Stimulated activated CD8-positive, alpha-beta memory T cell treated with anti-CD3 and anti-CD28 coated beads, Interleukin-15, amount 100 ng/mL, for 24 hours (primary cell): Measurements from ENCODE around the gene TOM1L1.
"Not testable (repeated sequence)": the region's sequence is repeated elsewhere in the genome, so short reads cannot be mapped to it uniquely, and the experiment has no call there.

Source experiments
- DNase-seq: peaks from one replicate; pipeline ENCODE4 v3.0.0-alpha.2; 2020; ENCODE audit warnings: low read depth

Gene TOM1L1, protein sequence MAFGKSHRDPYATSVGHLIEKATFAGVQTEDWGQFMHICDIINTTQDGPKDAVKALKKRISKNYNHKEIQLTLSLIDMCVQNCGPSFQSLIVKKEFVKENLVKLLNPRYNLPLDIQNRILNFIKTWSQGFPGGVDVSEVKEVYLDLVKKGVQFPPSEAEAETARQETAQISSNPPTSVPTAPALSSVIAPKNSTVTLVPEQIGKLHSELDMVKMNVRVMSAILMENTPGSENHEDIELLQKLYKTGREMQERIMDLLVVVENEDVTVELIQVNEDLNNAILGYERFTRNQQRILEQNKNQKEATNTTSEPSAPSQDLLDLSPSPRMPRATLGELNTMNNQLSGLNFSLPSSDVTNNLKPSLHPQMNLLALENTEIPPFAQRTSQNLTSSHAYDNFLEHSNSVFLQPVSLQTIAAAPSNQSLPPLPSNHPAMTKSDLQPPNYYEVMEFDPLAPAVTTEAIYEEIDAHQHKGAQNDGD

DNA sequence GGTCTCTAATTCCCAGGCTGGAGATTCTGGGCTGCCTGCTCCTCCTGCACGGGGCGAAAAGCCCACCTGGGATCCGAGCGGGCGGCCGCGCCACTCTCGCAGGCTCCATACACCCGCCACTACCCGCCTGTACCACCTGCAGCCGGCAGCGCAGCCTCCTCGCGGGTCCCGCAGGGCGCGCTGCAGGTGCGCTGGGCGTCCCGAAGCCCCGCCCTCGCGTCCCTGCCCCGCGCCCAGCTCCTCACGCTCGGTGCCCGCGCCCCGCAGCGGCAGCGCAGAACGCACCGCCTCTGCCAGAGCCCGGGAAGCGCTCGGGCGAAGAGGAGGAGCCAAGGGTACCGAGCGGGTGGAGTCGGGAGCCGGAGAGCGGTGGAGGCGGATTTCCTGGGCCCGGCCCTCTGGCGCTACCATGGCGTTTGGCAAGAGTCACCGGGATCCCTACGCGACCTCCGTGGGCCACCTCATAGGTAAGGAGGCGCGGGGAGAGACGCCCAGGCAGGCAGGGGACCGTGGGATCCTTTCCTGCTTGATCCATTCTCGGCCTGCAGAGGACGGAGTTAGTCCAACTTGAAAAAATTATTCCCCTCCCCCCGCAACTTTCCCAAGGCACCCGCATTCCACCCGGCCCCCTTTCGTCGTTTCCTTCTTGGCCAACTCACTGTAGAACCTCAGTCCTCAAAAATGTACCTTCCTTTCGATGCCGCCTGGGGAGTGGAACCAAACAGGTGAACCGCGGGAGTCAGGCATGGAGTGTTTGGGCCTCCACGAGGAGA, at the start of gene TOM1L1:
TSS of gene TOM1L1 (plus strand) at position 396 of the 773 bp plus-strand sequence. CDS start at position 410, 14 bp downstream.
- no peak for DNase-seq

DNA sequence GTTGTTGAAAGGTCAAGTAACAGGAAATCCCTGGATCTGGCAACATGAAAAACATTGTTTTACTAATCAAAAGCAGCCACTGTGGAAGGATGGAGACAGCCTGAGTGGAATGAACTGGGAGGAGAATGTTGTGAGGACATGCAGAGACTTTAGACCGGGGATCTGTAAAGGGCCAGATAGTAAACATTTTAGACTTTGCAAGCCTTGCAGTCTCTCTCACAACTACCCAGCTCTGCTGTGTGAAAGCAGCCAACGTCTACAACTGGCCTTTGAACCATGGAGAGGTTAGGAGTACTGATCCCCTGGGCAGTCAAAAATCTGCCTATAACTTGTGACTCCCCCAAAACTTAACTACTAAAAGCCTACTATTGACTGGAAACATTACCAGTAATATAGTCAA, 41.5 kb upstream of the TOM1L1 start:
- no peak for DNase-seq

GRCh38 chr17:54860617-54861470, 39.8 kb upstream of the TOM1L1 start:
- no peak for DNase-seq

DNA sequence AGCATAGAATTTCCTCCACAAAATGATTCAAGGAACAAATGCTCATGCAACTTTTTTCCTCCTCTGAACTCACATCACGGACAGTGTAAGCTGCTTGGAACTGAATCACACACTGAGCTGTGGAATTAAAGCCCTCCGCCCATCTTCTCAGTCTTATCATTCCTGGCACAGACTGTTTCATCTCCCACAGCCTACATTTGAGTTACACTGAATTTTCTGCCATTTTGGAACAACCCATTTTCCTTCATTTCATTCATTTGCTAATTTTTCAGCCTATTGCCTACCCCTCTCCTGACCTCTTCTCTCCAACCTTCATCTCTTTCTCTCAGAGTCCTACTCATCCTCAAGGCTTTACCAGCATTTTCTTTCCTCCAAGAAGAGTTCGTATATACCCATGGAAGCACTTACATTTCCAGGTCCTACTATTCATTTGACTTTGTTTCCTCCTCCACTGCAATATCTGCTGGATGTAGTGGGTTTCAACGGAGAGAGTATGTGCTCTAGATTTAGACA, 39.1 kb upstream of the TOM1L1 start:
- no peak for DNase-seq

DNA sequence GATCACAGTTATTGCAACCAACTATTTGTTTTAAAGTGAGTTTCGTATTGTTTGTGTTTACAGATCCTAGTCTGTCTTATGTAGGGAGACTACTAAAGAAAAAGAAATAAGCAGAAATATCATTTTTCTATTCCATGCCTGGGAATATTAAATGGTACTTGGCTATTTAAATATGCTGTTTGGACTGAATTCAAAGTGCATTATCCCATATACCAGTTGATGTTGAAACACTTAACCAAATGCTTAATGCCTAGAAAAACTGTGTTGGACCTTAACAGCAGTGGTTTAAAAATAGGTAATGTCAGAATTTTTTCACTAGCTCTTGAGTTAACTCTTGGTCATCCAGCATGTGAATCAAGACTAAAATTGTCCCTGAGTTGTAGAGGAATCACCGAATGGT, 37.5 kb upstream of the TOM1L1 start:
- no peak for DNase-seq

- no peak for DNase-seq
Observed at GRCh38 chr17:54864070-54864469, 36.6 kb upstream of the TOM1L1 start.

DNA sequence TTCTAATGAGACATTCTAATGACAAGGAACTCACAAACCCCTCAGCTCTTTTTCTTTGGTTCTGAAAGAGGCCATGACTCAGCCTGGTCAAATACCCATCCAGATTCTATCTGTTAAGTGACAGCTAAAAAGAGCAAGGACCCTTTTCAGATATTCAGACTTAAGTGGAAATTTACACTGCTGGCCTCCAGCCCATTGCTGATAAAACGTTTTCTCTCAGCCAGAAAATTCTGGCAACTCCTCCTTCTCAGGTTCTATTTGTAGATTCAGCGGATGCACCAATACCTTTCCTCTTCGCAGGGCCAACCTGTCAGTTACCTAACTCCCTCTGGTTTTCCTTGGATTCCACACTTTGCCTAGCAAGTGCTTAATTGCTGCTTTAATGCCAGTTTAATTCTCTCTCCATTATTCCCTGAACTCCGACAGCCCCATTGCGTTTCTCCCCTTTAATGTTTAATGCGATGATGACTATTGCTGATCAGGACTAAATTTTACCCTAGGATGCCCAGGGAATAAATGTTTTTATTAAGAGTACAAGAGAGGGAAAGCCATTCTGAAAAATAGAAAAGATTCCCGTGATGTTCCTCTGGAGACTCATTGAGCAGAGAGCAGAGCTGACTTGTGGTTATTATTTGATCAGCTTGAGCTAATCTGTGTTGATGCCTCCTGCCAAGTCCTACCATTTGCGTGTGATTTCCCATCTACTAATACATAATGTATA, 35.9 kb upstream of the TOM1L1 start:
- DNase-seq, result no peak

- DNase-seq, result no peak
Observed at GRCh38 chr17:54867634-54868033, 33.0 kb upstream of the TOM1L1 start.

DNA sequence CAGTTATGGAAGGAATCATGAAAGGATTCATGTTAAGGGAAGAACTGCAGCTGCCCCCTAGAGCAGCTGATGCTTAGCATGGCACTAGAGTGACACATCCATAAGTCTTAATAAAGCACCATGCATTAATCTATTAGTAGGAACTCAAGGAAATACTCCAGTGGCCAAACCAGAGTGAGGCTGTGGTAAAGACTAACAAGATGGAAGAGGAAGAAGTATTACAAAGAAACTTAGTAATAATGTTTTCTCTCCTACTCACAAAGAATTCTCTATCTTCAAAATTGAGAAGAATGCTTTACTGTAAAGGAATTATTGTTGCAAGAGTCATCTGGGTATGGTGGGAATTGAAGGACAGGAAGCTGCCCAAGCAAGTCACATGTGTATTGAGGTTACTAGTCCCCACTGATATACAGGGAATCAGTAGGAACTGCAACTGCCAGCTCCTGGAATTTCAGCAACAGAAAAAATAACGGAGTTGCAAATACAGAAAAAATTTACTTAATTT, 29.9 kb upstream of the TOM1L1 start:
- DNase-seq, result no peak

DNA sequence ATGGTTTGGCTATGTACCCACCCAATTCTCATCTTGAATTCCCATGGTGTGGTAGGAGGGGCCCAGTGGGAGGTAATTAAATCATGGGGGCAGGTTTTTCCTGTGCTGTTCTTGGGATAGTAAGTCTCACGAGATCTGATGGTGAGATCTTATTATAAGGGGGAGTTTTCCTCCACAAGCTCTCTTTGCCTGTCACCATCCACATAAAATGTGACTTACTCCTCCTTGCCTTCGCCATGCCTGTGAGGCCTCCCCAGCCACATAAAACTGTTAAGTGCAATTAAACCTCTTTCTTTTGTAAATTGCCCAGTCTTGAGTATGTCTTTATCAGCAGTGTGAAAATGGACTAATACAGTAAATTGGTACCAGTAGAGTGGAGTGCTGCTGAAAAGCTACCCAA, 24.7 kb upstream of the TOM1L1 start:
- not testable (repeated sequence) for DNase-seq

DNA sequence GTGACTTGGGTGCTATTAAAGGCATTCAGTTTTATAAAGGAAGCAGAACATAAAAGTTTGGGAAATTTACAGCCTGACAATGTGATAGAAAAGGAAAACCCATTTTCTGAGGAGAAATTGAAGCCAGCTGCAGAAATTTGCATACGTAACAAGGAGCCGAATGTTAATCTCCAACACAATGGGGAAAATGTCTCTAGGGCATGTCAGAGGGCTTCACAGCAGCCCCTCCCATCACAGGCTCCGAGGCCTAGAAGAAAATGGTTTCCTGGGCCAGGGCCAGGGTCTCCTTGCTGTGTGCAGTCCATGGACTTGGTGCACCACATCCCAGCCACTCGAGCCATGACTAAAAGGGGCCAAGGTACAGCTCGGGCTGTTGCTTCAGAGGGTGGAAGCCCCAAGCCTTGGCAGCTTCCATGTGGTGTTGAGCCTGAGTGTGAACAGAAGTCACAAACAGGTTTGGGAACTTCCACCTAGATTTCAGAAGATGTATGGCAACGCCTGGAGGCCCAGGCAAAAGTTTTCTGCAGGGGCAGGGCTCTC, 23.9 kb upstream of the TOM1L1 start:
- DNase-seq, result no peak

GRCh38 chr17:54881255-54881972, 19.2 kb upstream of the TOM1L1 start:
- no peak for DNase-seq

- no peak for DNase-seq
Observed at GRCh38 chr17:54882371-54882770, 18.3 kb upstream of the TOM1L1 start.

DNA sequence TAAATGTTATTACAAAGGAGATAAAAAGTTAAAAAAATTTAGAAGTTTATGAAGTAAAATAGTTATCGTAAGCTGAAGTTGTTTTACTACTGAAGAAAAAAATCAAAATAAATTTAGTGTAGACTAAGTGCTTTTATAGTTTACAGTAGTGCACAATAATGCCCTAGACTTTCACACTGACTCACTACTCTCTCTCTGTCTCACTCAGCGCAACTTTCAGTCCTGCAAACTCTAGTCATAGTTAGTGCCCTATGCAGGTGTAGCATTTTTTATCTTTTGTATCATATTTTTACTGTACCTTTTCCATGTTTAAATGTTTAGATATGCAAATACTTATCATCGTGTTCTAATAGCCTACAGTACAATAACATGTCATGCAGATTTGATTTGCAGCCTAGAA, 17.7 kb upstream of the TOM1L1 start:
- no peak for DNase-seq

GRCh38 chr17:54883939-54884338, 16.7 kb upstream of the TOM1L1 start:
- DNase-seq, result no peak

- no peak for DNase-seq
Observed at GRCh38 chr17:54887787-54888186, 12.9 kb upstream of the TOM1L1 start.

GRCh38 chr17:54888254-54888653, 12.4 kb upstream of the TOM1L1 start:
- no peak for DNase-seq

DNA sequence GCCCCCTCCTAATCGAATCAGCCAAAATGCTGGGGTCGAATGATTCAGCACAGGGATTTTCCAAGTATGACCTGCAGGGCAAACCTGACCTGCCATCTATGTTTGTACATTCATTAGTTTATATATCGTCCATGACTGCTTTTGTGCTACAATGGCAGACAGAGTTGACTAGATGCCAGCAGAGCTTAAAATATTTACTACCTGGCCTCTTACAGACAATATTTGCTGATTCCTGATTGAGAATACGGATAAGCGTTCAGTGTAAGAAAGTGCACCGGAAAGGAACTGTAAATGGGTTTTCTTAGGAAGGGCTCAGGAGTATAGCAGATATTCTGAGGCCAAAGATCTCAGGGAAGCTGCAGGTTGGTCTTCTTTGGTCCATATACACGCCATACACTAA, 11.7 kb upstream of the TOM1L1 start:
- DNase-seq, result no peak

GRCh38 chr17:54891176-54891821, 9.4 kb upstream of the TOM1L1 start:
- DNase-seq, result no peak

GRCh38 chr17:54892360-54892759, 8.3 kb upstream of the TOM1L1 start:
- DNase-seq, result no peak
